LHCN-M2 (cell line): ENCODE measurements around the gene SPTBN1. TPM values are rescaled to one million over a fixed set of nuclear protein-coding genes. Genes with fewer than 3 reads are reported as not detected.

ENCODE experiments used
- DNase-seq: peaks from one replicate; pipeline ENCODE4 v3.0.0-alpha.2; 2012; ENCODE audit warnings: low read depth
- polyA plus RNA-seq: library from polyadenylated mRNA; unstranded; fragments of >200 nt; gene quantifications from one replicate; pipeline ENCODE4 v1.2.1, GENCODE V29; 2012; ENCODE audit warnings: missing spikeins
- total RNA-seq: library from RNA; depleted of rRNA; stranded (reverse); fragments of >200 nt; gene quantifications from 2 replicates; pipeline ENCODE4 v1.2.3, GENCODE V29; 2014; rRNA removed

The SPTBN1 gene
- 137 and 169 TPM in 2 replicates for total RNA-seq
- polyA plus RNA-seq: 114 TPM

DNA sequence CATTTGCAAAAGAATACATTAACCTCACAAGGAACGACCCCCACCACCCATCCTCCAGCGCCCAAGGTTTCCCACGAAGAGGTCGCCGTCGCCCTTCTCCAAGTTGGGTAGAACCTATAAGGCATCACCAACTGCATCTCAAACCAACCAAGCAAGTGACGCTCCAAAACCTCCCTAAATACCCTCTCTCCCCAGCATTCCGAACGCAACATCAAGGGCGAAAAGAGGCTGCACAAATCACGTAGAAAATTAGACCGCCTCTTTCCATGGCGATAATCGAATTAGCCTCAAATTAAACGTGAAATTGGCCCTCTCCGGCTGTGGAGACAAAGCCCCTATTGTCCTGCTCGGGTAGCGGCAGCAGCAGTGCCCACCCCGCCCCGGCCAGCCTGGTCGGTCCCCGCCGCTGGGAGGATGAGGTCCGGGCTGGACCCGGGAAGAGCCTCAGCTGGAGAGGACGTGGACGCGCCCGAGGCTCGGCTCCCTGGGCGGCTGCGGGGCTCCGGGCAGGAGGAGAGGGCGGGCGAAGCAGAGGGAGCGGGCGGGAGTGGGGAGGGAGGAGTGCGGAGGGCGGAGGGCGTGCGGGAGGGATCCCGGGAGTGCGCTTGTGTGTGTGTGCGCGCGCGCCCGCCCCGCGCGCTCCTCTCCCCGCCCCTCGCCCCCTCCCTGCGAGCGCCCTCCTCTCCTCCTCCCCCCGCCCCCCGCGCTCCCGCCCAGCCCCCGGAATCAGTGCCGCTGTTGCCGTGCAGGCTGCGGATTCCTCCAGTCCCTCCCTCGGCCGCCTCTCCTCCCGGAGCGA, at the start of gene SPTBN1:
TSS of gene SPTBN1 (plus strand) at position 765 of the 799 bp plus-strand sequence. CDS start 70,092 bp downstream, outside the sequence.
- peak; percentile 89 for DNase-seq

DNA sequence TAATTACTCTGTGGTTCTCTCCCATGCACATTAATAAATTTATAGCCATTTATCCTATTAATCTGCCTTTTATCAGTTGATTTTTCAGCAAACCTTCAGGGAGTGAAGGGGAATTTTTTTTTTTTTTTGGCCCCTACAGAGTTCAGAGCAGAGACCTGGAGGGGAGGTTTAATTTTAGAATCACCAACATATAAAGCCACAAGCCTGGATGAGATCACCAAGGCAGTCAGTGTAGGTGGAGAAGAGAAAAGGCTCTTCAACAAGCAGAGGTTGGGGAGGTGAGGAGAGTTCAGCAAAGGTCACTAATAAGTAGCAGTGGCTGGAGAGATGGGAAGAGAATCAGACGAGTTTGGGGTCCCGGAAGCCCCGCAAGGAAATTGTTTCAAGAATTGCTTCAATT, 48.4 kb upstream of the SPTBN1 start:
- DNase-seq: no peak

DNA sequence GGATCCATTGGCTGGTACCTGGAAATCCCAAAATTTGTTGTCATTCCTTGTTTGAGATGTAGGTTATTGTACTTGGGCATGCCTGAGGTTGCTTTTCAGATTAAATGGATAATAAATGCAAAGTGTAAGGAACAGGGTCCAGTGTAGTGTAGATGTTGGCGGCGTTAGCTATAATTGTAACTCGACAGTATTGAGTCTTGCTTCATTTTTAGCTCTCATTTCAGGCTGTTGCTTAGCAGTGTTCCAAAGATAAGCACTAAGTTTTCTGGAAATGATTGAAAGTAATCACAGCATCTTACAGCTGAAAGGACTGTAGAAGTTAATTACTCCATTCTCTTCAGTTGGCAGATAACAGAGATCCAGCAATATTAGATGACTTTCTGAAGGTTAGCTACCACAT, 47.8 kb upstream of the SPTBN1 start:
- DNase-seq: no peak

DNA sequence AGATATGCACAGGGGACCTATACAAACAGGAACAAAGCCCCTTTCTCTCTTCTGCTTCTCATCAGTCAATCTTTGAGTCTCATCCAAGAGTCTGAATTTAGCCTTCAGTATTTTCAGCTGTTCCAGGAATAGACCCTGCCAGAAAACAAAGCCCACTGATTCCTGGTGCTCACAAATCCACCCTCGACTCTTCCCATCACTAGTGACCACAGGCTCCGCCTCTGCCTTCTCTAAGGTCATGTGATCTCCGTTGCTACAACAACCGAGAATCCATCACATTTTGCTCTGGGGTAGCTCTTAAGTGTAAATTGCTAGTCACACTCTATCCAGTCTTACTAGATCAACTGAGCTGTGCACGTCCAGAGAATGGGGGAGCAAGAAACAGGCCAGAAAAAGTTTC, 46.4 kb upstream of the SPTBN1 start:
- no peak for DNase-seq

GRCh38 chr2:54411801-54412354, 44.2 kb upstream of the SPTBN1 start:
- no peak for DNase-seq

- no peak for DNase-seq
Observed at GRCh38 chr2:54416166-54416813, 39.8 kb upstream of the SPTBN1 start.

DNA sequence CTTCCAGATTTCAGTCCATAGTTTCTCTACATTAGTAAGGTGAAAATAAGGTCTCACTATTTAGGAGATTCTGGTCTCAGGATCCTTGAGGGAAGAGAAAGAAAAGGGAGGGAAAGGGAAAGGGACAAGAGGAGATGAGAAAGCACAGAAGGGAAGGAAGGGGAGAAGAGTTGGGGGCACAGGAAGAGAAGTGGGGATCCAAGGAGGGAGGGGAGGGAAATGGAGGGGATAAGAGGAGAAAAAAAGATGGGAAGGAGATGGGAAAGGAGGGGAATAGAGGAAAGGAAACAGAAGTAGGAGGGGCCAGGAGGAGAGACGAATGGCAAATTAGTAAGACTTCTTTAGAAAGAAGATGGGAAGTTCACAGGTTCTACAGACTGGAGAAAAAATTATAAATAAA, 39.2 kb upstream of the SPTBN1 start:
- no peak for DNase-seq

DNA sequence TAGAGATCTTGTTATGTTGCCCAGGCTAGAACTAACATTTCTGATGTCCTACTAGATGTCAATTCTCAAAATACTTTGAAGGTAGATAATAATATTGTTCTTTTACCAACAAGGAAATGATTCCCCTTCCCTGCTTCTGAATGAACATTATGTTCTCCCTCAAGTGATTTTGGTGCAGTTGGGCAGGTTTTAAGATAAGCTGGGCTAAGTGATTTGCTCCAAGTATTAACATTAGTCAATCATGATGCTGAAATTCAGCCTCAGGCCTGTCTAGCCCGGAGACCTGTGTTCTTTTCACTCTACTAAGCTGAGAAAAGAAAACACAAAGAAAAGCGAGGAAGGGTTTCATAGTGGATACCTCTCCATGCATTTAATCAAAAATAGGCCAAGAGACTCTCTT, 38.5 kb upstream of the SPTBN1 start:
- no peak for DNase-seq

GRCh38 chr2:54419388-54419787, 36.7 kb upstream of the SPTBN1 start:
- DNase-seq: no peak

- DNase-seq: no peak
Observed at GRCh38 chr2:54419855-54420523, 36.1 kb upstream of the SPTBN1 start.

- DNase-seq: no peak
Observed at GRCh38 chr2:54420524-54421172, 35.5 kb upstream of the SPTBN1 start.

DNA sequence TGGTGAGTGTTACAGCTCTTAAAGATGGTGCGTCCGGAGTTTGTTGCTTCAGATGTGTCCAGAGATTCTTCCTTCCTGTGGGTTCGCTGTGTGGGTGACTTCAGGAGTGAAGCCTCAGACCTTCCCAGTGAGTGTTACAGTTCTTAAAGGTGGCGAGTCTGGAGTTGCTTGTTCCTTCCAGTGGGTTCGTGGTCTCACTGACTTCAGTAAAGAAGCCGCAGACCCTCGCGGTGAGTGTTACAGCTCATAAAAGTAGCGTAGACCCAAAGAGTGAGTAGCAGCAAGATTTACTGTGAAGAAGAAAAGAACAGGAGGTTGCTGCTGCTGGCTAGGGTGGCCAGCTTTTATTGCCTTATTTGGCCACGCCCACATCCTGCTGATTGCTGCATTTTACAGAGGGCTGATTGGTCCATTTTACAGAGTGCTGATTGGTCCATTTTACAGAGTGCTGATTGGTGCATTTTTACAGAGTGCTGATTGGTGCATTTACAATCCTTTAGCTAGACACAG, 34.0 kb upstream of the SPTBN1 start:
- DNase-seq: no peak

DNA sequence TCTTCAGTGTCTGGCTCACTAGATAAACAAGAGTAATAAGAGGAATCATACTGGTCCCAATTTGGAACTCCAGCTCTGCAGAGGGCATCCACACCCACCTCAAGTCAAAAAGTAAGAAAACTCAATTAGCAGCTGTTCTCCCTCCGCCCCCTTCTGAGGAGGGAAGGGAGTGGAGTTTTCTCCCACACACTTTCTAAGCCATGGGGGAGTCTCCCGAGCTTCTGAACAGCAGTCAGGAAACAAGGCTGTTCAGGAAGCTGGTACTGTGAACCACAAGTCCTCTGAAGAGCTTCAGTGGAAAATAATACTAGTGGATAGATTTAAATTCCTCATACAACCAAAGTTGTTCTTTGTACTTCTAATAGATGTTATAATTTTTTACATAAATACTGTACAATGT, 32.9 kb upstream of the SPTBN1 start:
- DNase-seq: peak; percentile 43

- no peak for DNase-seq
Observed at GRCh38 chr2:54424555-54425163, 31.5 kb upstream of the SPTBN1 start.

GRCh38 chr2:54428108-54428831, 27.9 kb upstream of the SPTBN1 start:
- no peak for DNase-seq

- DNase-seq: no peak
Observed at GRCh38 chr2:54429054-54429453, 27.1 kb upstream of the SPTBN1 start.

DNA sequence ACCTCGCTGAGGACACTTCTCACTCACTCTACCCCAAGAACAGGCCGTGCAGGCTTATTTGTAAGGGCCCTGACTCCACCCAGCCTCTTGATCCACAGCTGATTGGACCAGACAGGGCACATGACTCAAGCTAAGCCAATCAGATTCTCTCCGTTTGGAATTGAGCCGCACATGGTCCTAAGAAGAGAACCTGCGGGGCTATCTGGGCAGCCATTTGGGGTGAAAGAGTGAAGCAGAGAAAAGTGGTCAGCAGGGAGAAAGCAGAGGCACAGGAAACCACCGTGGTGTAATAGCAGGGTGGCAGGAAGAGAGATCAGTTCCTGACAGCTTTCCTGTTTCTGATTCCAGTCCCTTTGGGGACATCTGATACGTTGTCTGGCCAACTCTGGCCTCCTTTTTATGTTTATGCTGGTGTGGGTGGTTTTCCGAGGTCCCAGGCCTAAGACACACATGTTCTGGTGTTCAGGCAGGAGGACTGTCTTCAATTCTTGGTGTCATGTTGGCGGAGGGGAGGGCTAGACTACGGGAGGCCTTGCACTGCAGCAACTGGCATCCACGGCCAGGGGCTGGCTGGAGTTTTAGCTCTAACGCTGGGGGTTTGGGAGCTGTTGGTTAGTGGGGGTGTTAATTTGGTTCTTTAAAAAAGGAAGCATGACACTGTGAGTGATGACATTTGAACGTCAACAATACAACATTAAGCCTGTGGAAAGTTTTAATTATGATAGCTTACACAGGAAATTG, 26.1 kb upstream of the SPTBN1 start:
- no peak for DNase-seq

- no peak for DNase-seq
Observed at GRCh38 chr2:54430649-54431048, 25.5 kb upstream of the SPTBN1 start.

- no peak for DNase-seq
Observed at GRCh38 chr2:54432251-54433015, 23.7 kb upstream of the SPTBN1 start.
